Stimulated activated CD4-positive, alpha-beta T cell treated with anti-CD3 and anti-CD28 coated beads, Interleukin-1b, Interleukin-23, amount 100 ng/mL, for 1 hour (primary cell): ENCODE measurements around the gene MANF.
"Not testable (repeated sequence)": the region's sequence is repeated elsewhere in the genome, so short reads cannot be mapped to it uniquely, and the experiment has no call there.

Experiments
- DNase-seq, 2 donors: peaks; one replicate each; pipeline ENCODE4 v3.0.0-alpha.2; 2020; ENCODE audit warnings: low read depth in 2 of 2

MANF gene

GRCh38 chr3:51373658-51374421, 11.3 kb upstream of the MANF start:
- no peak for DNase-seq

- DNase-seq = no peak
Measured at GRCh38 chr3:51374456-51374855, 10.6 kb upstream of the MANF start.

- DNase-seq = no peak
Measured at GRCh38 chr3:51375136-51375535, 10.0 kb upstream of the MANF start.

GRCh38 chr3:51375571-51375970, 9.5 kb upstream of the MANF start:
- DNase-seq = no peak

GRCh38 chr3:51378065-51378464, 7.0 kb upstream of the MANF start:
- DNase-seq = no peak

GRCh38 chr3:51378726-51379125, 6.4 kb upstream of the MANF start:
- no peak for DNase-seq

GRCh38 chr3:51379301-51379700, 5.8 kb upstream of the MANF start:
- no peak for DNase-seq

- no peak for DNase-seq
Measured at GRCh38 chr3:51379746-51380455, 5.2 kb upstream of the MANF start.

- DNase-seq = no peak
Measured at GRCh38 chr3:51380601-51381332, 4.3 kb upstream of the MANF start.

- no peak for DNase-seq
Measured at GRCh38 chr3:51381333-51381705, 3.8 kb upstream of the MANF start.

- DNase-seq = no peak
Measured at GRCh38 chr3:51382076-51382745, 2.9 kb upstream of the MANF start.

- DNase-seq = no peak
Measured at GRCh38 chr3:51382947-51383578, 2.0 kb upstream of the MANF start.

- no peak for DNase-seq
Measured at GRCh38 chr3:51384055-51384725, 901 bp upstream of the MANF start.

GRCh38 chr3:51385621-51386091, 565 bp downstream of the MANF start:
- no peak for DNase-seq

GRCh38 chr3:51386159-51386851, 1.2 kb downstream of the MANF start:
- no peak for DNase-seq

GRCh38 chr3:51386852-51387229, 1.8 kb downstream of the MANF start:
- DNase-seq = no peak

- not testable (repeated sequence) for DNase-seq
Measured at GRCh38 chr3:51387281-51387680, 2.2 kb downstream of the MANF start.

- no peak for DNase-seq
Measured at GRCh38 chr3:51388286-51389029, 3.4 kb downstream of the MANF start.

GRCh38 chr3:51389423-51390183, 4.5 kb downstream of the MANF start:
- peak; percentile 13 to 29 for DNase-seq
